ENCODE measurements around the gene POR. TPM values are rescaled to one million over a fixed set of nuclear protein-coding genes. Genes with fewer than 3 reads are reported as not detected.
A peak's percentile ranks its signal among the peaks of the same experiment; 100 is the strongest.

POR gene
- total and polyA plus RNA-seq, 2 of the 13 experiments (the other 11 are each of a cell fraction or from before 2014, with no cell fraction given): 145 to 266 TPM

DNA sequence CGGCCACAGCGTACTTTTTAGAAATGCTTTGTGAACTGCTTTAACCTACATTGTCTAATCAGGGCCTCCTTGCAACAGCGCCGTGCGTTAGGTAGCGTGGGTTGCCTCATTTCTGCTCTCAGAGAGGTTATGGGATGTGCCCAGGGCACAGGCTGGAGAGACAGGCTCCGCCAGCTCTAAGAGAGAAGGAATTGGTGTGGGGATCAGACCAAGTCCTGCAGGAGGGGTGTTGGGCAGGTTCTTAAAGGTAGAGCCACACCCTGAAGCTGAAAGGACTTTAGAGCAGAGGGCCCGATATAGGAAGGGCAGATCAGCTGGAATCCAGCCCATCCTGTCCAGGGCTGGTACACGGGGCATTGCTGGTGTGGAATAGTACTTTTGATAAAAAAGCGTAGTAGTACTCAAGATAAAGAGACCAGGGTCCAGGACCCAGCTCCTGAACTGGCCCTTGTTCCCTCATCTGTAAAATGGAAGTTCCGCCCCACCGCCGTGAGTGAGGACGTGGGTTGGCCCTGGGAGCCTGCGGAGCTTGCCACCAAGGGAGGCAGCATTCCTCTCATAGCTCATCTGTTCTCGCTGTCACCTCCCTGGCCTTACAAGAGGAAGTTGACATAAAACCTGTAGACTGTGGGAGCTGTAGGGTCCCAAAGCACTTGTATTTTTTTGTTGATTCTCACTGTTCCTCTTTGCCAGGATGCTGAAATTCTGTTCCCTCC lies 42.2 kb downstream of the POR start (continued):
- TF ChIP-seq, protein P1, sequence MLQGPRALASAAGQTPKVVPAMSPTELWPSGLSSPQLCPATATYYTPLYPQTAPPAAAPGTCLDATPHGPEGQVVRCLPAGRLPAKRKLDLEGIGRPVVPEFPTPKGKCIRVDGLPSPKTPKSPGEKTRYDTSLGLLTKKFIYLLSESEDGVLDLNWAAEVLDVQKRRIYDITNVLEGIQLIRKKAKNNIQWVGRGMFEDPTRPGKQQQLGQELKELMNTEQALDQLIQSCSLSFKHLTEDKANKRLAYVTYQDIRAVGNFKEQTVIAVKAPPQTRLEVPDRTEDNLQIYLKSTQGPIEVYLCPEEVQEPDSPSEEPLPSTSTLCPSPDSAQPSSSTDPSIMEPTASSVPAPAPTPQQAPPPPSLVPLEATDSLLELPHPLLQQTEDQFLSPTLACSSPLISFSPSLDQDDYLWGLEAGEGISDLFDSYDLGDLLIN (CRISPR knock-in tag; IDR thresholded peaks at IDR 0.05; ENCODE audit: borderline replicate concordance): no peak
- TF ChIP-seq, protein P2, sequence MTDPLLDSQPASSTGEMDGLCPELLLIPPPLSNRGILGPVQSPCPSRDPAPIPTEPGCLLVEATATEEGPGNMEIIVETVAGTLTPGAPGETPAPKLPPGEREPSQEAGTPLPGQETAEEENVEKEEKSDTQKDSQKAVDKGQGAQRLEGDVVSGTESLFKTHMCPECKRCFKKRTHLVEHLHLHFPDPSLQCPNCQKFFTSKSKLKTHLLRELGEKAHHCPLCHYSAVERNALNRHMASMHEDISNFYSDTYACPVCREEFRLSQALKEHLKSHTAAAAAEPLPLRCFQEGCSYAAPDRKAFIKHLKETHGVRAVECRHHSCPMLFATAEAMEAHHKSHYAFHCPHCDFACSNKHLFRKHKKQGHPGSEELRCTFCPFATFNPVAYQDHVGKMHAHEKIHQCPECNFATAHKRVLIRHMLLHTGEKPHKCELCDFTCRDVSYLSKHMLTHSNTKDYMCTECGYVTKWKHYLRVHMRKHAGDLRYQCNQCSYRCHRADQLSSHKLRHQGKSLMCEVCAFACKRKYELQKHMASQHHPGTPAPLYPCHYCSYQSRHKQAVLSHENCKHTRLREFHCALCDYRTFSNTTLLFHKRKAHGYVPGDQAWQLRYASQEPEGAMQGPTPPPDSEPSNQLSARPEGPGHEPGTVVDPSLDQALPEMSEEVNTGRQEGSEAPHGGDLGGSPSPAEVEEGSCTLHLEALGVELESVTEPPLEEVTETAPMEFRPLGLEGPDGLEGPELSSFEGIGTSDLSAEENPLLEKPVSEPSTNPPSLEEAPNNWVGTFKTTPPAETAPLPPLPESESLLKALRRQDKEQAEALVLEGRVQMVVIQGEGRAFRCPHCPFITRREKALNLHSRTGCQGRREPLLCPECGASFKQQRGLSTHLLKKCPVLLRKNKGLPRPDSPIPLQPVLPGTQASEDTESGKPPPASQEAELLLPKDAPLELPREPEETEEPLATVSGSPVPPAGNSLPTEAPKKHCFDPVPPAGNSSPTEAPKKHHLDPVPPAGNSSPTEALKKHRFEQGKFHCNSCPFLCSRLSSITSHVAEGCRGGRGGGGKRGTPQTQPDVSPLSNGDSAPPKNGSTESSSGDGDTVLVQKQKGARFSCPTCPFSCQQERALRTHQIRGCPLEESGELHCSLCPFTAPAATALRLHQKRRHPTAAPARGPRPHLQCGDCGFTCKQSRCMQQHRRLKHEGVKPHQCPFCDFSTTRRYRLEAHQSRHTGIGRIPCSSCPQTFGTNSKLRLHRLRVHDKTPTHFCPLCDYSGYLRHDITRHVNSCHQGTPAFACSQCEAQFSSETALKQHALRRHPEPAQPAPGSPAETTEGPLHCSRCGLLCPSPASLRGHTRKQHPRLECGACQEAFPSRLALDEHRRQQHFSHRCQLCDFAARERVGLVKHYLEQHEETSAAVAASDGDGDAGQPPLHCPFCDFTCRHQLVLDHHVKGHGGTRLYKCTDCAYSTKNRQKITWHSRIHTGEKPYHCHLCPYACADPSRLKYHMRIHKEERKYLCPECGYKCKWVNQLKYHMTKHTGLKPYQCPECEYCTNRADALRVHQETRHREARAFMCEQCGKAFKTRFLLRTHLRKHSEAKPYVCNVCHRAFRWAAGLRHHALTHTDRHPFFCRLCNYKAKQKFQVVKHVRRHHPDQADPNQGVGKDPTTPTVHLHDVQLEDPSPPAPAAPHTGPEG (CRISPR knock-in tag; IDR thresholded peaks at IDR 0.05): no peak
- TF ChIP-seq KDM5B (CRISPR knock-in tag; IDR thresholded peaks at IDR 0.05; ENCODE audit: borderline replicate concordance) (no peak), ZNF780A (CRISPR knock-in tag; IDR thresholded peaks at IDR 0.05) (no peak), RBAK (CRISPR knock-in tag; IDR thresholded peaks at IDR 0.05) (no peak), GATAD1 (CRISPR knock-in tag; IDR thresholded peaks at IDR 0.05) (no peak), ZBTB38 (CRISPR knock-in tag; IDR thresholded peaks at IDR 0.05) (peak; percentile 93)
